Smooth muscle cell (in vitro differentiated cells): ENCODE measurements around the gene ZNF891. TPM values are rescaled to one million over a fixed set of nuclear protein-coding genes. Genes with fewer than 3 reads are reported as not detected.

ENCODE experiments used
- DNase-seq: peaks from one replicate; lab custom pipeline; 2025; ENCODE audit not compliant: unreplicated experiment; lab: John Stamatoyannopoulos, UW
- H2AFZ ChIP-seq: fragments of 200-600 bp; sonication (generic); 2 replicates; pipeline ENCODE4 v1.6.0; 2016; ENCODE audit warnings: antibody characterized with exemption, low read depth, mild to moderate bottlenecking
- H3F3A ChIP-seq: fragments of 200-600 bp; sonication (generic); 2 replicates; pipeline ENCODE4 v1.6.0; 2017; ENCODE audit warnings: antibody characterized with exemption, low read depth
- H3K27ac ChIP-seq: fragments of 200-600 bp; sonication (generic); 2 replicates; pipeline ENCODE4 v1.5.1; 2016; ENCODE audit warnings: low read depth, mild to moderate bottlenecking
- H3K27me3 ChIP-seq: fragments of 200-600 bp; sonication (generic); 2 replicates; pipeline ENCODE4 v1.6.1; 2016; ENCODE audit warnings: low read depth, mild to moderate bottlenecking
- H3K36me3 ChIP-seq: fragments of 200-600 bp; sonication (generic); 2 replicates; pipeline ENCODE4 v1.5.1; 2016; ENCODE audit warnings: low read depth
- H3K4me1 ChIP-seq: fragments of 200-600 bp; sonication (generic); 2 replicates; pipeline ENCODE4 v1.5.1; 2016; ENCODE audit warnings: low read depth
- H3K4me2 ChIP-seq: fragments of 200-600 bp; sonication (generic); 2 replicates; pipeline ENCODE4 v1.6.0; 2016; ENCODE audit warnings: mild to moderate bottlenecking
- H3K4me3 ChIP-seq: fragments of 200-600 bp; sonication (generic); 2 replicates; pipeline ENCODE4 v1.5.1; 2016; ENCODE audit warnings: mild to moderate bottlenecking
- H3K79me2 ChIP-seq: fragments of 200-600 bp; sonication (generic); 2 replicates; pipeline ENCODE4 v1.6.0; 2016; ENCODE audit warnings: low read depth, mild to moderate bottlenecking
- H3K9ac ChIP-seq: fragments of 200-600 bp; sonication (generic); 2 replicates; pipeline ENCODE4 v1.6.0; 2016; ENCODE audit warnings: low read depth
- H3K9me3 ChIP-seq: fragments of 200-600 bp; sonication (generic); replicated peaks from 2 replicates; pipeline ENCODE4 v1.5.1; 2016; ENCODE audit warnings: low read depth
- H4K20me1 ChIP-seq: fragments of 200-600 bp; sonication (generic); 2 replicates; pipeline ENCODE4 v1.6.0; 2016; ENCODE audit warnings: low read depth
- CTCF ChIP-seq: fragments of 200-600 bp; sonication (generic); IDR thresholded peaks from 2 replicates; pipeline ENCODE4 v1.5.1; 2017; ENCODE audit warnings: borderline replicate concordance, mild to moderate bottlenecking, antibody characterized with exemption; ENCODE audit not compliant: insufficient read depth, poor library complexity, severe bottlenecking
- WGBS: methylation state at CpG from one replicate; pipeline ENCODE4 v1.1.7; 2016; ENCODE audit warnings: low lambda C conversion rate; 5-methylcytosine and 5-hydroxymethylcytosine counted together
- polyA plus RNA-seq: library from polyadenylated mRNA; unstranded; fragments of >200 nt; fragmentation: Nextera tagmentation; extraction: Ambion mirVana; gene quantifications from 2 replicates; pipeline ENCODE4 v1.2.1, GENCODE V29; 2016
- total RNA-seq: library from RNA; depleted of rRNA; stranded (reverse); fragments of >200 nt; gene quantifications from 2 replicates; pipeline ENCODE4 v1.2.3, GENCODE V29; 2014

ZNF891 gene
- total and polyA plus RNA-seq, 2 experiments from 2014 or later, result 0.25 to 0.90 TPM

- no peaks in the 10 kb centered on the region for H3K27me3 ChIP-seq
- peaks cover 93% of the 10 kb centered on the region for H3K36me3 ChIP-seq
- H3F3A ChIP-seq, result peaks cover 10% of the 10 kb centered on the region
- H3K4me1 ChIP-seq, result no peaks in the 10 kb centered on the region
- H4K20me1 ChIP-seq, result no peaks in the 10 kb centered on the region
- DNase-seq, result no peak
- H3K4me2 ChIP-seq, result no peak overlapping the region
- no peak overlapping the region for H2AFZ ChIP-seq
- peaks cover 97% of the 10 kb centered on the region for H3K9me3 ChIP-seq
- H3K9ac ChIP-seq, result no peak overlapping the region
- H3K79me2 ChIP-seq, result no peaks in the 10 kb centered on the region
- peak overlapping the region; percentile 12 for H3K4me3 ChIP-seq
- TF ChIP-seq CTCF, result no peak
- no peak overlapping the region for H3K27ac ChIP-seq
- WGBS, result 99% methylated on average over 3 of the region's 3 CpGs
Measured at GRCh38 chr12:133105620-133106019, 24.5 kb downstream of the ZNF891 start.

- H3F3A ChIP-seq, result no peaks in the 10 kb centered on the region
- H3K36me3 ChIP-seq, result peaks cover 68% of the 10 kb centered on the region
- no peaks in the 10 kb centered on the region for H4K20me1 ChIP-seq
- TF ChIP-seq CTCF, result no peak
- no peak overlapping the region for H3K4me3 ChIP-seq
- no peak overlapping the region for H3K4me2 ChIP-seq
- H3K27ac ChIP-seq, result no peak overlapping the region
- no peak overlapping the region for H3K9ac ChIP-seq
- no peak for DNase-seq
- H2AFZ ChIP-seq, result no peak overlapping the region
- peaks cover 36% of the 10 kb centered on the region for H3K79me2 ChIP-seq
- WGBS, result 100% methylated on average over 6 of the region's 6 CpGs
- H3K27me3 ChIP-seq, result no peaks in the 10 kb centered on the region
- H3K9me3 ChIP-seq, result peaks cover 69% of the 10 kb centered on the region
- H3K4me1 ChIP-seq, result peaks cover 4% of the 10 kb centered on the region
Measured at GRCh38 chr12:133083345-133083744, 46.7 kb downstream of the ZNF891 start.

GRCh38 chr12:133081159-133081780, 48.8 kb downstream of the ZNF891 start:
- H3K9me3 ChIP-seq, result peaks cover 55% of the 10 kb centered on the region

More at GRCh38 chr12:133081159-133081780, 48.8 kb downstream of the ZNF891 start:
- Histone ChIP-seq H3K4me3 (peak overlapping the region; percentile 86), H3F3A (no peaks in the 10 kb centered on the region), H3K4me2 (peak overlapping the region; percentile 91), H3K27me3 (no peaks in the 10 kb centered on the region), H3K9ac (peak overlapping the region; percentile 94), H4K20me1 (no peaks in the 10 kb centered on the region), H3K79me2 (peaks cover 31% of the 10 kb centered on the region), H2AFZ (peak overlapping the region; percentile 75), H3K36me3 (peaks cover 47% of the 10 kb centered on the region), H3K4me1 (peaks cover 4% of the 10 kb centered on the region), H3K27ac (peak overlapping the region; percentile 97)
- 32% methylated on average over 17 of the region's 17 CpGs for whole genome bisulfite sequencing
- DNase-seq, result no peak
- no peak for TF ChIP-seq CTCF
